Spleen (tissue), 13 donors: ENCODE results near the gene KLHDC8B. TPM values are rescaled to one million over a fixed set of nuclear protein-coding genes. Genes with fewer than 3 reads are reported as not detected.
A peak's percentile ranks its signal among the peaks of the same experiment; 100 is the strongest.

Experiments used
- DNase-seq: peaks from one replicate; pipeline ENCODE4 v3.0.0-alpha.2; 2020
- H3K27ac ChIP-seq, 8 donors: fragments of 200-600 bp; sonication (generic) in 7 of 8; 1 replicate in 4 of 8; 2 replicates in 4 of 8; pipeline versions ENCODE4 v1.5.0 to v1.8.0; 2016 to 2021; ENCODE audit warnings: inconsistent platforms in 4 of 8, mild to moderate bottlenecking in 4 of 8, moderate library complexity in 1 of 8
- H3K27me3 ChIP-seq, 7 donors: fragments of 200-600 bp; sonication (generic) in 6 of 7; replicated peaks in 1 of 7; 1 replicate in 4 of 7; 2 replicates in 3 of 7; pipeline versions ENCODE4 v1.5.0 to v1.8.0; 2016 to 2021; ENCODE audit warnings: inconsistent platforms in 3 of 7, mild to moderate bottlenecking in 1 of 7
- H3K36me3 ChIP-seq, 6 donors: fragments of 200-600 bp; sonication (generic) in 5 of 6; 1 replicate in 4 of 6; 2 replicates in 2 of 6; pipeline versions ENCODE4 v1.5.0 to v1.8.0; 2016 to 2021; ENCODE audit warnings: inconsistent platforms in 2 of 6
- H3K4me1 ChIP-seq, 6 donors: fragments of 200-600 bp; sonication (generic) in 5 of 6; 1 replicate in 3 of 6; 2 replicates in 3 of 6; pipeline versions ENCODE4 v1.5.0 to v1.8.0; 2016 to 2021; ENCODE audit warnings: inconsistent platforms in 3 of 6
- H3K4me3 ChIP-seq, 8 donors: fragments of 200-600 bp; sonication (generic) in 7 of 8; 1 replicate in 4 of 8; 2 replicates in 4 of 8; pipeline versions ENCODE4 v1.5.0 to v1.8.0; 2016 to 2021; ENCODE audit warnings: inconsistent platforms in 4 of 8, mild to moderate bottlenecking in 4 of 8, moderate library complexity in 2 of 8
- H3K9me3 ChIP-seq, 8 donors: fragments of 200-600 bp; sonication (generic) in 7 of 8; 1 replicate in 4 of 8; 2 replicates in 4 of 8; pipeline versions ENCODE4 v1.5.0 to v1.8.0; 2016 to 2021; ENCODE audit warnings: inconsistent platforms in 4 of 8
- POLR2A ChIP-seq, 3 donors: fragments of 450-650 bp; IDR thresholded peaks; one replicate each; pipeline ENCODE4 v1.5.1; 2017; ENCODE audit warnings: antibody characterized with exemption in 3 of 3, mild to moderate bottlenecking in 1 of 3
- POLR2AphosphoS5 ChIP-seq, 3 donors: sonication (generic); formaldehyde crosslinking; IDR thresholded peaks; one replicate each; pipeline ENCODE4 v1.5.1; 2017; ENCODE audit warnings: antibody characterized with exemption in 3 of 3
- WGBS, 5 donors: extraction: QIAGEN DNeasy Blood & Tissue Kit in 3 of 5; methylation state at CpG; one replicate each; pipeline versions ENCODE4 v1.1.5 to v1.1.7; 2013 to 2018; 5-methylcytosine and 5-hydroxymethylcytosine counted together
- intact Hi-C: fragments of 100-400 bp; cut with DNase I; formaldehyde crosslinking; loops from one replicate; pipeline ENCODE4 v1.15.0; 2023; ENCODE audit warnings: low total_unique reads
- long read RNA-seq, 2 donors: transcript quantifications; one replicate each; lab custom pipeline, GENCODE V29; 2026
- polyA plus RNA-seq, 3 donors: library from polyadenylated mRNA; stranded (reverse); fragments of 200-250 nt; gene quantifications; one replicate each; pipeline ENCODE4 v1.2.1, GENCODE V29; 2013
- total RNA-seq, 7 donors: library from RNA; depleted of rRNA in 3 of 7; stranded (reverse); fragments of >200 nt in 3 of 7; fragmentation: NEBNext Ultra II Directional in 4 of 7; extraction: Animal tissue kit (Norgen Biotek cat#: 25700) in 4 of 7; gene quantifications; one replicate each; pipeline versions ENCODE4 v1.1.0 to v1.2.1, GENCODE V29; 2016 to 2021
- TF ChIP-seq, protein P1 (sequence below), 11 experiments: fragments of 200-600 bp in 7 of 11; fragments of 450-650 bp in 4 of 11; sonication (generic) in 4 of 11; IDR thresholded peaks in 8 of 11; conservative IDR thresholded peaks in 3 of 11; 1 replicate in 7 of 11; 2 replicates in 4 of 11; pipeline versions ENCODE4 v1.4.0 to v1.8.0; 2016 to 2021; ENCODE audit warnings: antibody characterized with exemption in 11 of 11, inconsistent platforms in 4 of 11, mild to moderate bottlenecking in 1 of 11
- donor health status: healthy with polysubstance abuse.
- donor health status: DM: no; HTN: no; CAD: no; lungs with moderate emphysema.
- donor health status: DM: no; HTN: no; CAD: no.
- donor health status: Bipolar disorder and iron deficiency.
- donor health status: healthy.
- donor health status: DM: no; HTN: no; CAD: no.
- donor health status: DM: yes; HTN: yes; CAD: no.

Gene KLHDC8B
- total RNA-seq (10 to 100 TPM; 18.6 to 29.2 (median 21.9) TPM), polyA plus RNA-seq (10 to 100 TPM; 10.5 to 21.3 (median 19.5) TPM)
- long read RNA-seq, donor 1, partial matches to known transcripts: 0 of 3 reads
- long read RNA-seq, donor 1, other reads (novel, unspliced or antisense): 0 of 3 reads
- long read RNA-seq, donor 2, transcript KLHDC8B-201 (6 exons, 1,959 nt): major isoform, 8 of 9 reads
- long read RNA-seq, donor 2, partial matches to known transcripts: 0 of 9 reads
- long read RNA-seq, donor 2, other reads (novel, unspliced or antisense): 0 of 9 reads

DNA sequence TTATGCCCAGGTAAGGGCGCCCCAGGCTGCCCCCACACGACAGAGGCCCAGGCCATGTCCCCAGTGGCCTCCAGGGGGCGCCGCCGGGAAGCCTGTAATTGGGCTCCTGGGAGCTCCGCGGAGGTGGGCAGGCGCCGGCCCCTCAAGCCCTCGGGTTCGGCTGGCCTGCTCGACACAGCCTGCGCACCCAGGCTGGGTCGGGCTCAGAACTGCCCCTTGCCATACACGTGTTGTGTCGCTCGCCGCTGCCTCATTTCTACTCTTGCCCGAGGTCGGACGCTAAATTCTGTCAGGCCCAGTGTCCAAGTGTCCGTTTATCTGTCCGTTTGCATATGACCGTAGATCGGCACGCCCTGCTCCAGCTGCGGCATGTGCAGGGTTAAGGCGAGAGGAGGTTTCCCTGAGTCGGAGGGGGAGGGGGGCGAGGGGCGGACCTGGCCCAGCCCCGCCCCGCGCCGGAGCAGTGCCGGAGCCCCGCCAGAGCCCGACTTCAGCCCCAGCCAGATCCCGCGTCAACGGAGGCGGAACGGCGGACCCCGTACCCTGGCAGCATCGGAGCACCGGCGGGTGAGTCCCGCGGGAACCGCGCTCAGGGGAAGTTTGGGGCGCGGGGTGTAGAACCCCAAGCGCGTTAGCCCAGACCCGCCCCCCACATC, at the start of gene KLHDC8B:
Gene KLHDC8B, plus strand, starts transcription at position 480 of the 656 bp plus-strand sequence. CDS start 1,172 bp downstream, outside the sequence.
- intact Hi-C loops: loop anchor here (5.0 kb wide), 1 partner anchor 106 kb away; the partner anchor contains the start of gene C3orf62
- TF ChIP-seq POLR2A (IDR thresholded peaks at IDR 0.05) (no peak), POLR2AphosphoS5 (IDR thresholded peaks at IDR 0.05) (peak; percentile 63 to 82 (median 76))
- TF ChIP-seq, protein P1, sequence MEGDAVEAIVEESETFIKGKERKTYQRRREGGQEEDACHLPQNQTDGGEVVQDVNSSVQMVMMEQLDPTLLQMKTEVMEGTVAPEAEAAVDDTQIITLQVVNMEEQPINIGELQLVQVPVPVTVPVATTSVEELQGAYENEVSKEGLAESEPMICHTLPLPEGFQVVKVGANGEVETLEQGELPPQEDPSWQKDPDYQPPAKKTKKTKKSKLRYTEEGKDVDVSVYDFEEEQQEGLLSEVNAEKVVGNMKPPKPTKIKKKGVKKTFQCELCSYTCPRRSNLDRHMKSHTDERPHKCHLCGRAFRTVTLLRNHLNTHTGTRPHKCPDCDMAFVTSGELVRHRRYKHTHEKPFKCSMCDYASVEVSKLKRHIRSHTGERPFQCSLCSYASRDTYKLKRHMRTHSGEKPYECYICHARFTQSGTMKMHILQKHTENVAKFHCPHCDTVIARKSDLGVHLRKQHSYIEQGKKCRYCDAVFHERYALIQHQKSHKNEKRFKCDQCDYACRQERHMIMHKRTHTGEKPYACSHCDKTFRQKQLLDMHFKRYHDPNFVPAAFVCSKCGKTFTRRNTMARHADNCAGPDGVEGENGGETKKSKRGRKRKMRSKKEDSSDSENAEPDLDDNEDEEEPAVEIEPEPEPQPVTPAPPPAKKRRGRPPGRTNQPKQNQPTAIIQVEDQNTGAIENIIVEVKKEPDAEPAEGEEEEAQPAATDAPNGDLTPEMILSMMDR (IDR thresholded peaks at IDR 0.05 in 8 of 11, conservative IDR thresholded peaks at IDR 0.05 in 3 of 11): peak; percentile 80 to 98 (median 96)
- Histone ChIP-seq H3K27ac (peak within 1 kb of the TSS; percentile 27 to 87 (median 76)), H3K9me3 (no peaks in the 10 kb centered on the region), H3K4me1 (peaks cover 7 to 63% (median 46%) of the 10 kb centered on the region in 6 donors), H3K36me3 (peaks cover 0 to 23% (median 0%) of the 10 kb centered on the region in 6 donors), H3K27me3 (no peaks in the 10 kb centered on the region), H3K4me3 (peak within 1 kb of the TSS; percentile 39 to 88 (median 54))
- peak; percentile 95 for DNase-seq
- 0 to 2% (median 1%) methylated on average over 21 to 57 of the region's 57 CpGs for WGBS, 5 donors

DNA sequence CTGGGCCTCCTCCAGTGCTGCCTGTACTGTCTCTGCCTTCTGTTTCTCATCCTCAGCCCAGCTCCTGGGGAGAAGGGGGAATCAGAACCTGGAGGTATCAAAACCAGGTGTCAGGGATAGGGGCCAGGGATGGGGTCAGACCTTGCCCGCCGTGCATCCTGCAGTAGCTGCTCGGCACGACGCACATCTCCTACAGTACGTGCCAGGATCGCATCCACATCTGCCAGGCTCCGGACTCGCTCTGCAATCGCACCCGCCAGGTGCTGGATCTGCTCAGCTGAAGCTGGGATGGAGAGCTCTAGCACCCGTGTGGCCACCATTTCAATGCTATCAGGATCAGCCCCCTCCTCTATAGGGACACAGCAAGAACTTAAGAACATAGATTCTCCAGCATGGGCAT, 49.4 kb upstream of the KLHDC8B start:
- Histone ChIP-seq H3K9me3 (no peaks in the 10 kb centered on the region), H3K27ac (peak overlapping the region in 2 of 8 donors; percentile 96 to 98), H3K4me1 (peaks cover 13 to 38% (median 28%) of the 10 kb centered on the region in 6 donors), H3K36me3 (peaks cover 5 to 79% (median 57%) of the 10 kb centered on the region in 6 donors), H3K4me3 (no peak overlapping the region), H3K27me3 (no peaks in the 10 kb centered on the region)
- intact Hi-C loops: no loop called here
- WGBS, 5 donors: 94 to 100% (median 98%) methylated on average over 5 to 12 of the region's 12 CpGs
- TF ChIP-seq POLR2A (IDR thresholded peaks at IDR 0.05): no peak
- TF ChIP-seq, protein P1 (IDR thresholded peaks at IDR 0.05 in 8 of 11, conservative IDR thresholded peaks at IDR 0.05 in 3 of 11): no peak
- TF ChIP-seq POLR2AphosphoS5 (IDR thresholded peaks at IDR 0.05): no peak
- no peak for DNase-seq

DNA sequence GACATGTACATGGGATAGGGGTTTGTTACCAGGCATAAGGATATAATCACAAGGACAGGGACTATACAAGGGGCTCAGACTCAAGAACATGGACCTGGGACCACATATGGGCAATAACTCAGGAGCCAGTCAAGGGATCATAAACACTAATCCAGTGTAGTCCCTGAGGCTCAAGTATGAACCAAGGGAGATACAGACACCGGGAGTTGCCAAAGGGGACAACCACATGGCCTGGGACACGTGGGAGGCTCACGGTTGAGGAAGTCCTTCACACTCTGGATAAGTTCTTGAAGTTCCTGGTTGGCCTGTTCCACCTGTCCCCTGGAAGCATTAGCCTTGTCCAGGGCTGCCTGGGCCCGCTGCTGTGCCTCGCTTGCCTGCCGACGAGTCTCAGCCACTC, 48.9 kb upstream of the KLHDC8B start:
- TF ChIP-seq POLR2AphosphoS5 (IDR thresholded peaks at IDR 0.05) (no peak), POLR2A (IDR thresholded peaks at IDR 0.05) (no peak)
- TF ChIP-seq, protein P1 (IDR thresholded peaks at IDR 0.05 in 8 of 11, conservative IDR thresholded peaks at IDR 0.05 in 3 of 11): no peak
- no peak overlapping the region for H3K4me3 ChIP-seq
- WGBS, 5 donors: 80 to 92% (median 90%) methylated on average over 7 of the region's 7 CpGs
- H3K4me1 ChIP-seq: peaks cover 13 to 38% (median 27%) of the 10 kb centered on the region in 6 donors
- intact Hi-C loops: no loop called here
- H3K9me3 ChIP-seq: no peaks in the 10 kb centered on the region
- peaks cover under 1 to 79% (median 53%) of the 10 kb centered on the region in 6 donors for H3K36me3 ChIP-seq
- no peaks in the 10 kb centered on the region for H3K27me3 ChIP-seq
- no peak overlapping the region for H3K27ac ChIP-seq
- no peak for DNase-seq
